ENCODE measurements around the gene KRTAP13-1.

Gene KRTAP13-1, protein sequence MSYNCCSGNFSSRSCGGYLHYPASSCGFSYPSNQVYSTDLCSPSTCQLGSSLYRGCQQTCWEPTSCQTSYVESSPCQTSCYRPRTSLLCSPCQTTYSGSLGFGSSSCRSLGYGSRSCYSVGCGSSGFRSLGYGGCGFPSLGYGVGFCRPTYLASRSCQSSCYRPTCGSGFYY

DNA sequence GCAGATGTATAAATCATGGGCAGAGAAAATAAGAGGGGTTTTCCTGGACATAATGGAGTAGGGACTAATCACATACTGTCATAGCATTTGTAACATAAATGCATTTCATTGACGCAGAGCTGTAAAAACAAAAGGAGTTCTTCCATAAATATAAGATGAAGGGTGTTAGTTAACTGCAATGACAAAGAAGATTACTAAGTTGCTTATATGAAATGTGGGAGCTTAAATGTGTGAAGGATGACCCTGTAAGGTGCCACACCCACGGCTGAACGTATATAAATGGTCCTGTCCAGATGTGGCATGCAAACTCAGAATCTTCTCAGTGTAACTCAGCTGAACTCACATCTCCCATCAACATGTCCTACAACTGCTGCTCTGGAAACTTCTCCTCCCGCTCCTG is at the start of gene KRTAP13-1:
KRTAP13-1 (plus strand) TSS at position 301 of the 400 bp plus-strand sequence; CDS start at position 357, 56 bp downstream.
- no peak for DNase-seq

DNA sequence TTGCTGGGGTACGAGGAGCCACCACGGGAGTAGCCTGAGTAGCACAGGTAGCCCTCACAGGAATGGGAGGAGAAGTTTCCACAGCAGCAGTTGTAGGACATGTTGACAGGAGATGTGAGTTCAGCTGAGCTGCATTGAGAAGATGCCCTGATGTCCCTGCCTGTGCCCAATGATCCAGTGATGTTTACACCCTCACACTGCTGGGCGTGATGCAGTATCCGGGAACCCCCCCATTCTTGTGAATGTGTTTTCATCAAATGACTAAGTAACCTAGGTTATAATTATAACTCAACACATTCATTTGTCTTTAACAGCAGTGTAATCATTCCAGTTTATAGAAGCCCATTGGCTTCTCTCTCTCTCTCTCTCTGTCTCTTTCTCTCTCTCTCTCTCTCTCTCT is 47.3 kb upstream of the KRTAP13-1 start, which contains the start of gene KRTAP23-1:
KRTAP23-1 (minus strand) TSS at position 101 of the 400 bp plus-strand sequence; CDS start at position 101, 0 bp downstream.
- DNase-seq, result no peak

DNA sequence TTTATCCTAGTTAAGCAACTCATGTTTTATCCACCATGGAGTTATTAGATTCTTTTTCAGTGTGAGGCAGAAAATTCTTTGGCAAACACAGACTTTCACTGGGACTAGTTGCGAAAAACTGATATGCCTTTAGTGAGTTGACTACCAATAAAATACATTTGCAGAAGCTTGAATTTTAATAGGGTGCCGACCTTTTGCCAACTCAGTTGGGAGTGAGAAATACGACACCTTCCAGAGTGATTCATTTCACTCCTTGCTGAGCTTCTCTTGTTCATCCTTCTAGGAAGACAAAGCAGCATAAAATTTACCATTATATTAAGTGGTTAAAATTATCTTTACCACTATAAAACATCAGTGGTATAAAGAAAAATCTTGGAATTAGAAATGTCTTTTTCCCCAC is 46.3 kb upstream of the KRTAP13-1 start:
- DNase-seq, result no peak

DNA sequence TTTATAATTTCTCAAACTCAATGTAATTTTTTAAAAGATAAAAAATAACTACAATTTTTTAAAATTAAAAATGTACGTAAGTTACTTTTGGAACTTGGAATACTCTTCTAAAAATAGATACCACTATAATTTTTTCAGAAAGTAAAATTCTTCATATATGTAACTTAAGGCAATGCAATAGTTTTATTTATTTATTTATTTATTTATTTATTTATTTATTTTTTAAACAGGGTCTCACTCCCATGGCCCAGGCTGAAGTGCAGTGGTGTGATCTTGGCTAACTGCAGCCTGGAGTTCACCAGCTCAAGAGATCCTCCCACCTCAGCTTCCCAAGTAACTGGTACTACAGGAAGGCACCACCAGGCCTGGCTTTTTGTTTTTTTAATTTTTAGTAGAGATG is 44.3 kb upstream of the KRTAP13-1 start:
- DNase-seq, result no peak

DNA sequence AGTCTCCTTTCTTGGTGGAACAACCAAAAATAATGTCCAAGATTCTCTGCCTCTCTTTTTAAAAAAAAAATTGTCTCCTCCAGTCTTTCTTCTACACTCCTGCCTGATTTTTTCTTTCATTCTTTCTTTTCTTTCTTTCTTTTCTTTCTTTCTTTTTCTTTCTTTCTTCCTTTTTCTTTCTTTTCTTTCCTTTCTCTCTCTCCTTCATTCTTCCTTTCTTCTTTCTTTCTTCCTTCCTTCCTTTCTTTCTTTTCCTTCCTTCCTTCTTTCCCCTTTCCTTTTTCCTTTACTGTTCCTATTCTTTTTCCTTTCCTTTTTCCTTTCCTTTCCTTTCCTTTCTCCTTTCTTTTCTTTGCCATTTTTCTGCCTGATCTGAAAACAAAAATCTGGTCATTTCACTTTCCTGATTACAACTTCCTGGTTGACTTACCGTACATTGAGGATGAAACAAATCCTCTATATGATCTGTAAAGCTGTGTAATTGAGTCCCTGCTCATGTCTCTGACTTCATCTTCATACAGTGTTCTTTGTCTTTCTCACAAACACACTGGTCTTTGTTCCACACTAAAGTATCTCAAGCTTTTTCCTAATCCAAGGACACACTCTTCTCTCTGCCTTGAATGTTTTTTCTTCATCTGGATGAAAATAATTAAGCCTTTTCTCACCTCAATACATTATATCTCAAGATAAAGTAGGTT is 41.4 kb upstream of the KRTAP13-1 start:
- DNase-seq, result no peak

DNA sequence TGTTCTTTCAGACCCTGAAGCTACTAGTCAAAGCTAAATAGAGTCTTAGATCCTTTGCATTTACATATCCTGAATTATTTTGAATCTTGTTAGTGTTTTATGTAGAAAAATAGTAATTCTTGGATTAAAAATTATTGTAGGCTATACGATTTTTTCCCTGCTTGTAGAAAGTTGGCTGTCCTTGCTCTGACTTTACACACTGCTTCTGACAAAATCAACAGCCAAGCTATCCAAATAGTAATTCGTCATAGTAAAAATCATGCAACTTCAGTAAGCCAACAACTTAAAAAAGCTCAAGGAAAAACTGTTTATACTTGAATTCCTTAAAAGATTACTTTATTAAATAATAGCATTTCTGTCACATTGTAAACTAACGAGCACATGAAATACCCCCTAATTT is 39.9 kb upstream of the KRTAP13-1 start:
- no peak for DNase-seq

DNA sequence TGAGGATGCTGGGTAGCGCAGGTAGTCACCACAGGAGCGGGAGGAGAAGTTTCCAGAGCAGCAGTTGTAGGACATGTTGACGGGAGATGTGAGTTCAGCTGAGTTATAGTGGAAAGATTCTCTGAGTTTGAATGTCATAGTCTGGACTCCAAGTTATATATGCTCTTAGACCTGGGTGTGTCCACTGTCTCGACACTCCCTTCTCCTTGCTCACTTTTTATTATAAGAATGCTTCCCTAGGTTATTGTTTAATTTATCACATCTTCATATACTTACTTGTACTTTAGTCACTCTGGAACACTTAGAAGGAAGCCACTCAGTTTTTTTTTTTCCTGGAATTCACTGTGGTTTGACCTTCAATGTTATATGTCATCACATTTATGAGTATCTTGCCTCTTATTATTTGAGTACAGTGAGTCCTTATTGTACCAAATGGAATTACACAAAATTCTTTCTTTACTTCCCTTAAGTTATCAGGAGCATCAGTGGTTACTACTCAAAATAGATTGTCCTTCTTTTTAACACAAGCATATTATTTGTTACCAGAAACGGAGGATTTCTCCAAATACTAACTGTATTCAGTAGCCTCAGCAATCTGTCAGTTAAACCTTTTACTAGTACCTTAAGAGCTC is 23.6 kb upstream of the KRTAP13-1 start, which contains the start of gene KRTAP13-2:
KRTAP13-2 (minus strand) TSS at position 133 of the 632 bp plus-strand sequence; CDS start at position 75, 58 bp downstream.
- no peak for DNase-seq

DNA sequence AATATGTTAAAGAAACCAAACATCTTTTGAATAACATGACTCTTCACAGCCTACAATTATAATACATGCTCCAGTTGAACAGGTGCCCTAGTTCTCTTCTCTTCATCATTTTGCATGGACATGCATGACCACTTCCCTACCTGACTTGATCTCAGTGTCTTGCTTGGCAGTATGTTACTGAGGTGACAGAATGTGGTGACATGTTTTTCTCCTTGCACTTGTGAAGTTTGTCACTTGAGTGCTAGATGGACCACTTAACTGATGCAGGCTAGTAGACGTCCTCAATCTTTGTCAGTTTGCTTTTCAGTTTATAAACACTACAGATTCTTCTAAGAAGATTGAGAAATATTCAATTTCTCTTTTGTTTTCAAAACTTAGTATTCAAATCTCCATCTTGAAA is 13.6 kb upstream of the KRTAP13-1 start:
- no peak for DNase-seq

DNA sequence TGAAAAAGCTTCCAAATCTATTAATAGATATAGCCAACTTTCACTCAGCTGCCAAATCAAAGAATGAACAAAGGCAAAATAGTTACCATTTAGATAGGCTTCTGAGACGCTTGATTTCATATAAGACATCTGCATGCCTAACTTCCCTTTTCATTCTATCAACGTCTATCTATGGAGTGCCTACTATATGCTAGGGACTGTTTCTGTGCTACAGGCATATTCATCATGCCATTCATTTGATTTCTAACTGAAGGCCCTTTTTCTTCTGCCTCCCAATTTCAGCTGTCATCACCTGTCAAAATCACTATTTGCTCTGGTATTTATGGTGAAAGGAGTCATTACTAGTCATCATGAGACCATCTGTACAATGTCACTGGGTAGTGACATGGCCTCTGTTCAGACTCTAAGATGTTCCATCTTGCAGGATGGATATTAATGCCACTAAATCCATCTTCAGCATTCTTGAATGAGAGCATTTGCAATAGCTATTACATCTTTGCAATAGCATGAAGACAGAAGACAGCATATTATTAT is 4.3 kb upstream of the KRTAP13-1 start:
- DNase-seq, result no peak

DNA sequence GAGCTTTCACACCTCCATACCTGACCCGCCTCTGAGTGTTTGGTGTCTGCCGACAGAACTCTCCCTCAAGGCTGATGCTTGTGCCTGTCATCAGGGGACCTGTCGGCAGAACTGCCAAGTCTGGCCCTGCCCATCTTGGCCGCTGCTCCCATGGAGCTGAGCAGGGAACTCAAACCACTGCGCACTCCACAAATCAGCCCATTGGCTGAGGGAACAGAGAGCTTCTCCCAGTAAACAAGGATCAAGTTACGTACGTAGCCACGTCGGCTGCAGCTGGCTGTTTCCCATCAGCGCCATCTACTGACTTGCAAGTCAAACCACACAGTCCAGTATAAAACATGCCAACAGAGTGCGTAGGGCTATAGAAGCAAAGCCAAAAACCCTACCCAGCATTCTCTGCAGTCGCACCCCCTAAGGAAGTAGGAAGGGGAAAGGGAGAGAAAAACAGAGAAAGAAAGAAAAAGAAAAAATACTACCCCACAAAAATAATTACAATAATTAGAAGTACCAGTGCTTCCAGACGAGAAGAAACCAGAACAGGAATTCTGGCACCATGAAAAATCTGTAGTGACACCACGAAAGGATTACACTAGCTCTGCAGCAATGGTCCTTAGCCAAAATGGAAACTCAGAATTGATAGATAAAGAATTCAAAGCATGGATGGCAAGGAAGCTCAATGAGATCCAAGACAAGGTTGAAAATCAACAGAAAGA is 13.1 kb downstream of the KRTAP13-1 start:
- no peak for DNase-seq

DNA sequence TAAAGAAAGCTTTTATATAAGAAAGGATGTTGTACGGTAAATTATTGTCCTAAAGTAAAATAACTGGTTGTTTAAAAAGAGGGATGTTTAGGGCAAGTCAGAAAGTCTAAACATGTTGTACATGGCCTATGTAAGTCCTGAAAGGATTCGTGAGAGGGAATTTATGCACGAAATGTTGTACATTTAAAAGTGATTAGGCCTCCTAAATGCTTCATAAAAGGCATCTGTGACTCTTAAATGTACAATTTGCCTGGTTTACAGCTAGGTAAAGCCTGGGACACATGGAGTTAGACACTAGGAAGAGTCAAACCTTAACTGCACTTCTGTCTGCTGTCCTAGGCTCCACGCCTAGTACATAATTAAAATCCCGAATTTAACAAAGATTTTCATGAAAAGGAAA is 20.2 kb downstream of the KRTAP13-1 start:
- no peak for DNase-seq

DNA sequence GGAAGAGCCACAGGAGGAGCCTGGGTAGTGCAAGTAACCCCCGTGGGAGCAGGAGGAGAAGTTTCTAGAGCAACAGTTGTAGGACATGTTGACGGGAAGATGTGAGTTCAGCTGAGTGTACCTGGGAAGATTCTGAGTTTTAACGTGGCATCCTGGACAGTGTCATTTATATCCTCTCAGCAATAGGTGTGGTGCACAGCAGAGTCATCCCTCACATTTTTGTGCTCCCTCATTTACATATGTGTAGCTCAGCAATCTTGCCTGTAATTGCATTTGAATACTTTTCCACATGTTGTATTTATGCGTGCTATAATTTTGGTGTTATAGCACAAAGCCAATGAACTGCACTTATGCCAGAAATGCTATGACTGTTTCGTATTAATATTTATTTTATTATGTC is 30.0 kb downstream of the KRTAP13-1 start, which contains the start of gene KRTAP13-3:
KRTAP13-3 (minus strand) TSS at position 101 of the 400 bp plus-strand sequence; CDS start at position 87, 14 bp downstream.
- no peak for DNase-seq

DNA sequence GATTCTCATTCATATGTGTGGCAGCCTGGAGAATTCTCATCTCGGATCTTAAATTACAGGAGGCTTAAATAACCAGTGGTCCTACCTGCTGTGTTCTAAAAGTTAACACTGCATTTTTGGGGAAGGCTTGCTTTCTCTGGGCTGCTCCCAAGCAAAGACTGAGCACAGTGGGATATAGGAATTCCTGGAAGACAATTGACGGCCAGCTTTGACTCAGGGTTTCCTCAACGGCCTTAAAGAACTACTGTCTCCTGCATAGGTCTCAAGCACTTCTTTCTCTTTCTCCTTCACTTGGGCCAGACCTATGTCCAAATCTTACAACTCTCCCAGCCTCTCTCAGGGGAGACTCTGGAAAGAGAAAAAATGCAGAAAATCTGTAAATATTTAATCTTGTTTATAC is 30.9 kb downstream of the KRTAP13-1 start:
- no peak for DNase-seq

DNA sequence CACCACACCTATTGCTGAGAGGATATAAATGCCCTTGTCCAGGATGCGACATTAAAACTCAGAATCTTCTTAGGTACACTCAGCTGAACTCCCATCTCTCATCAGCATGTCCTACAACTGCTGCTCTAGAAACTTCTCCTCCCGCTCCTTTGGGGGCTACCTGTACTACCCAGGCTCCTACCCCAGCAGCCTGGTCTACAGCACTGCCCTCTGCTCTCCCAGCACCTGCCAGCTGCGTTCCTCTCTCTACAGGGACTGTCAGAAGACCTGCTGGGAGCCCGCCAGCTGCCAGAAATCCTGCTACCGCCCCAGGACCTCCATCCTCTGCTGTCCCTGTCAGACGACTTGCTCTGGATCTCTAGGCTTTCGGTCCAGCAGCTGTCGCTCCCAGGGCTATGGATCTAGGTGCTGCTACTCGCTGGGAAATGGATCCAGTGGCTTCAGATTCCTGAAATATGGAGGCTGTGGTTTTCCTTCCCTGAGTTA is 34.4 kb downstream of the KRTAP13-1 start, which contains the start of gene KRTAP13-4:
KRTAP13-4 (plus strand) TSS at position 51 of the 486 bp plus-strand sequence; CDS start at position 107, 56 bp downstream.
- no peak for DNase-seq

DNA sequence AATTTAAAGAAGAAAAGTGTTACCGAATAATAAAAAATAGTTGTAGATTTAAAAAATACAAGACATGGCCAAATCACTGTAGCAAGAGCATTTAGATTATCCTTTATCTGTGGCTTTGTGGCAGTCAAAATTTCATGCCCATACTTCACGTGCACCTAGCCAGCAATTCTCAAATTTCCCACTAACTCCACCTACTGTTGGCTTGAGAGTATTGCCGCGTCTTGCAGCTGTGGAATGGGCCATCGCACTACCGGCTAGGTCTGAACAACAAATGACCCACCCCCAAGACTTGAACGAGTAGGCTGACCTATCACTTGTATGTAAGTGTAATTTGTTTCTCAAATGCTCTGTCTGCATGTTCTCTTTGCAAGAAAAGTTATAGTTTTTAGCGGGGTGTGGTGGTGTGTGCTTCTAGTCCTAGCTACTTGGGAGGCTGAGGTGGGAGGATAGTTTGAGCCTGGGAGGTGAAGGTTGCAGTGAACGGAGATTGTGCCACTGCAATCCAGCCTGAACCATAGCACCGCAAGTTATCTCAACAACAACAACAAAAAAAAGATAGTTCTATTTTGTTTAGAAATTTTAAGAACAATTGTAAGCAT is 38.3 kb downstream of the KRTAP13-1 start:
- no peak for DNase-seq

DNA sequence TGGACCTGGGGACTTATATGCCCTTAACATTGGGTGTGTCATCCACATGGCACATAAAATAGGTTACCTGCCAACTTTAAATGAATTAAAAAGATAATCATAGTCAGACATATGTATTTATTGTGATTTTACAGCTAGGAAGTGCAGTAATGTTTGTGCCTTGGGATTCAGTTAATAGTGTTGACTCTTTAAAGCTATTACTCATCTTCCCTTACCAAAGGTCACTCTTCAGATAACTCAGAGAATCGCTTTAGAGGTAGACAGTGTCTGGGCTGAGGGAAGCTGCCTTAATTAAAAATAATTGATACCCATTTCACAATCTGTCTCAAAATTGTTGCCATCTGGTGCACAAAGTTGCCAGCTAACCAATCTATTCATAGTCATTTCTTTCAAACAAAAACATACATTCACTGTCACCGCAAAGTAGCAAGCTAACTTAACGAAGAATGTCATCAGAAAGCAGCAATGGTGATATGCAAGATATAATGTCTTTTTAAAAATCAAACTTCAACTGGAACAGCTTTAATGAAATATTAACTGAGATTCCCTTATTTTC is 41.3 kb downstream of the KRTAP13-1 start:
- no peak for DNase-seq

DNA sequence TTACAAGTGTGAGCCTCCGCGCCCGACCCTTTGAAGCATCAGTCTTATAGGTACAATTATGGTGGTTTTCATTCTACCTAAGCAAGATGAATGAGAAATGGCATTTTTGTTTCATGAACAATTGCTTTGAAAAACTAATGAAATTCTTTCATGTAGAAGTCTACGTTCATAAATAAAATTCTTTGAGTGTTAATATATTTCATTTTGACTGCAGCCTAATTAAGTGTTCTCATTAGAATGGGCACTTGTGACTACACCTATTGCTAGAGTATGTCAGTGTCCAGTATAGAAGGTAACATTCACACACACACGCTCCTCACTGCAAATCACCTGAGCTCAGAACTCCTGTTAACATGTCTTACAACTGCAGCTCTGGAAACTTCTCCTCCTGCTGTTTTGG is 44.1 kb downstream of the KRTAP13-1 start, which contains the start of gene KRTAP15-1:
KRTAP15-1 (plus strand) TSS at position 301 of the 400 bp plus-strand sequence; CDS start at position 354, 53 bp downstream.
- DNase-seq, result no peak

DNA sequence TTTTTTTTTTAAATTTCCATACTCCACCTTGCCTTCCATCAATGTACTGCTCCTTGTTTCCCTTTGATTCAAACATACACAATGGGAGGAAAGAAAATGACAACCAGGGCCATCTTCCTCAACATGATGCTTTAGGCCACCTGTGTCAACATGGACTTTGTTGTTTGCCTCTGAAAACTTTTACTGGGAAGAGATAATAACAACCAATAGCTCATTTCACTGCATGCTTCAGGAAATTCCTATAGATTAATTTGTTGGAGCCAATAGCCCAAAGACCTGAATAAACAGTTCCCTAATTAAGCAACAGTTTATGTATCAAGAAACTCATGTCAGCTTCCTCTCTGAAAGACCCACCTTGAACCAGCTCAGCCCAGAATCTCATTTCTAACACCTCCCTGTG is 47.4 kb downstream of the KRTAP13-1 start:
- no peak for DNase-seq

DNA sequence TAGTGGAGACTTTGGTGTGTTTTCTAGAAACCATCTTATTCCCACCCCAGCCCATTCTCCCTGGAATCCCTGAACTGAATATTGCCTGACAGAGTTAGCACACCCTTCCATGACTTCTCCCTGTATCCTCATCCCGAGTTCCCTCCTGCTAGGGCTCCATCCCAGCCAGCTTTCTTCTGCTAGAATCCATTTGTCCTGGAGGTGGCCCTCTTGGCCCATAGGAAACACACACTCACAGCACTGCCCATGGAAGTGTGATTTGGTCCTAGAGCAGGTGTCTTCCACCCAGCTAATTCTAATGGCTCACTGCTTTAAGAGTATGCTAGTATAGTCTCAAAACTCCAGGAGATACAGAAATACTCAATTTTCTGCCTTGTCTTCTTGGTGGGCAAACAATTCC is 48.4 kb downstream of the KRTAP13-1 start:
- DNase-seq, result no peak

Measured in activated CD4-positive, CD25-positive, alpha-beta regulatory T cell treated with anti-CD3 and anti-CD28 coated beads, Interleukin-2, amount 50 U/mL, for 72 hours (primary cell).